Sigmoid colon (tissue), 7 donors: Measurements from ENCODE around the gene CAPN8. TPM values are rescaled to one million over a fixed set of nuclear protein-coding genes. Genes with fewer than 3 reads are reported as not detected.

Source experiments
- DNase-seq: peaks from one replicate; pipeline ENCODE4 v3.0.0-alpha.2; 2019
- H3K27ac ChIP-seq, 4 donors: fragments of 200-600 bp; sonication (generic); one replicate each; pipeline ENCODE4 v1.5.1; 2016 to 2019; ENCODE audit warnings: mild to moderate bottlenecking in 1 of 4
- H3K27me3 ChIP-seq, 3 donors: fragments of 200-600 bp; sonication (generic); one replicate each; pipeline ENCODE4 v1.5.1; 2019; ENCODE audit warnings: mild to moderate bottlenecking in 1 of 3
- H3K36me3 ChIP-seq, 4 donors: fragments of 200-600 bp; sonication (generic); one replicate each; pipeline ENCODE4 v1.5.1; 2016 to 2019
- H3K4me1 ChIP-seq, 4 donors: fragments of 200-600 bp; sonication (generic); one replicate each; pipeline ENCODE4 v1.5.1; 2017 to 2019
- H3K4me3 ChIP-seq, 4 donors: fragments of 200-600 bp; sonication (generic); one replicate each; pipeline ENCODE4 v1.5.1; 2017 to 2019; ENCODE audit warnings: mild to moderate bottlenecking in 2 of 4, moderate library complexity in 1 of 4
- H3K9me3 ChIP-seq, 4 donors: fragments of 200-600 bp in 3 of 4; sonication (generic) in 3 of 4; one replicate each; pipeline versions ENCODE4 v1.5.1 to v1.6.1; 2013 to 2019
- EP300 ChIP-seq, 4 donors: sonication (generic); formaldehyde crosslinking; IDR thresholded peaks; one replicate each; pipeline ENCODE4 v1.6.1; 2017; ENCODE audit warnings: antibody characterized with exemption in 4 of 4
- POLR2A ChIP-seq, 2 donors: fragments of 450-650 bp; IDR thresholded peaks; one replicate each; pipeline ENCODE4 v1.6.1; 2016; ENCODE audit warnings: antibody characterized with exemption in 2 of 2, mild to moderate bottlenecking in 2 of 2, moderate library complexity in 2 of 2
- POLR2AphosphoS5 ChIP-seq, 4 donors: sonication (generic); formaldehyde crosslinking; IDR thresholded peaks; one replicate each; pipeline ENCODE4 v1.6.1; 2017; ENCODE audit warnings: antibody characterized with exemption in 4 of 4
- WGBS, 2 donors: extraction: QIAGEN DNeasy Blood & Tissue Kit; methylation state at CpG; one replicate each; pipeline ENCODE4 v1.1.7; 2013; 5-methylcytosine and 5-hydroxymethylcytosine counted together
- intact Hi-C: fragments of 100-400 bp; cut with DNase I; formaldehyde crosslinking; loops from one replicate; pipeline ENCODE4 v1.15.1; 2023
- polyA plus RNA-seq, 3 donors: library from polyadenylated mRNA; stranded (reverse); fragments of 200-250 nt; gene quantifications; one replicate each; pipeline ENCODE4 v1.2.3, GENCODE V29; 2013
- total RNA-seq, 4 donors: library from RNA; depleted of rRNA; stranded (reverse); fragments of >200 nt; gene quantifications; one replicate each; pipeline ENCODE4 v1.1.0, GENCODE V29; 2016
- TF ChIP-seq, protein P1 (sequence below), 4 experiments: fragments of 450-650 bp in 3 of 4; fragments of 200-600 bp in 1 of 4; IDR thresholded peaks; one replicate each; pipeline ENCODE4 v1.5.1; 2016 to 2019; ENCODE audit warnings: antibody characterized with exemption in 4 of 4, mild to moderate bottlenecking in 3 of 4, moderate library complexity in 2 of 4
- donor health status: healthy with polysubstance abuse.
- donor health status: Bipolar disorder and iron deficiency.
- donor health status: healthy.

Gene CAPN8
- total RNA-seq: 1 to 10 TPM in 1 of 4 donors, not detected in 3; 1.1 TPM
- polyA plus RNA-seq: 10 to 100 TPM; 21.6 to 67.6 (median 63.8) TPM

DNA sequence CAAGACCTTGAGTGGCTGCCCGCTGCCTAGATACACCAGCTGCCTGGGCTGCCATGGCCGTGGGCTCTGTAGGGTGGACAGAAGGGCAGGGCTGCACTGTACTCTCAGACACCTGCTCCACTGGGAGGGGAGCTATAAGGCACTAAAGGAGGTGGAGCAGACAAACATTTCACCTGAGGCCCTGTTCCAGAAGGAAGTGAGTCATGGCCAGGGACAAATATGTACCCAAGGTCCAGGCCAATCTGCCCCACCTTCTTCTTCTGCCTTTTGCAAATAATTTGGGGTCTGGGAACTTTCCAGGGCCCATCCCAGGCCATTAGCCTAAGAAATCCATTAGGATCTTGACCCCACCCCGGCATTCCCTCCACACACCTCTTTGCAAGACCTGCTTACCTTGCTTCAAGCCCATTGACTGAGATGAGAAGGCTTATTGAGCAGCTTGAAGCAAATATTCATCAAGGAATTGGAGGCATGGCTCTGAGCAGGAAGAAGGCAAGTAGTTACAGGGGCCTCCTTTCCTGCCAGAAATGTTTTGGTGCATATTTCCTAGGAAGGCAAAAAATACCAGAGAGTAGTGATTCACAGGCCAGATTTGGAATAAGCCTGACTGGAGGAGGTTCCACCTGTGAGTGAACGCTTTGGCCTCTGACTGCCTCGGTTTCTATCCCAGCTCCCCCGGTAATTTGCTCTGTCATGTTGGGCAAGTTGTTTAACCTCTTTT is at the start of gene CAPN8:
TSS of gene CAPN8 (minus strand) at position 110 of the 721 bp plus-strand sequence. CDS start at position 55, 55 bp downstream.
- intact Hi-C loops: no loop called here
- Histone ChIP-seq H3K27ac (no peak within 1 kb of the TSS), H3K4me3 (no peak within 1 kb of the TSS), H3K4me1 (no peaks in the 10 kb centered on the region), H3K36me3 (no peaks in the 10 kb centered on the region), H3K9me3 (no peaks in the 10 kb centered on the region), H3K27me3 (no peaks in the 10 kb centered on the region)
- no peak for DNase-seq
- 36 to 65% methylated on average over 6 of the region's 6 CpGs for WGBS, 2 donors
- TF ChIP-seq, protein P1, sequence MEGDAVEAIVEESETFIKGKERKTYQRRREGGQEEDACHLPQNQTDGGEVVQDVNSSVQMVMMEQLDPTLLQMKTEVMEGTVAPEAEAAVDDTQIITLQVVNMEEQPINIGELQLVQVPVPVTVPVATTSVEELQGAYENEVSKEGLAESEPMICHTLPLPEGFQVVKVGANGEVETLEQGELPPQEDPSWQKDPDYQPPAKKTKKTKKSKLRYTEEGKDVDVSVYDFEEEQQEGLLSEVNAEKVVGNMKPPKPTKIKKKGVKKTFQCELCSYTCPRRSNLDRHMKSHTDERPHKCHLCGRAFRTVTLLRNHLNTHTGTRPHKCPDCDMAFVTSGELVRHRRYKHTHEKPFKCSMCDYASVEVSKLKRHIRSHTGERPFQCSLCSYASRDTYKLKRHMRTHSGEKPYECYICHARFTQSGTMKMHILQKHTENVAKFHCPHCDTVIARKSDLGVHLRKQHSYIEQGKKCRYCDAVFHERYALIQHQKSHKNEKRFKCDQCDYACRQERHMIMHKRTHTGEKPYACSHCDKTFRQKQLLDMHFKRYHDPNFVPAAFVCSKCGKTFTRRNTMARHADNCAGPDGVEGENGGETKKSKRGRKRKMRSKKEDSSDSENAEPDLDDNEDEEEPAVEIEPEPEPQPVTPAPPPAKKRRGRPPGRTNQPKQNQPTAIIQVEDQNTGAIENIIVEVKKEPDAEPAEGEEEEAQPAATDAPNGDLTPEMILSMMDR (IDR thresholded peaks at IDR 0.05): no peak
- TF ChIP-seq EP300 (IDR thresholded peaks at IDR 0.05): no peak
- TF ChIP-seq POLR2A (IDR thresholded peaks at IDR 0.05): no peak
- TF ChIP-seq POLR2AphosphoS5 (IDR thresholded peaks at IDR 0.05): no peak

GRCh38 chr1:223714849-223715603 is 49.5 kb upstream of the CAPN8 start:
- peaks cover 0 to 57% (median 40%) of the 10 kb centered on the region in 4 donors for H3K4me1 ChIP-seq
- no peaks in the 10 kb centered on the region for H3K9me3 ChIP-seq
- H3K4me3 ChIP-seq: no peak overlapping the region
- intact Hi-C loops: no loop called here
- H3K36me3 ChIP-seq: peaks cover 0 to 27% (median 14%) of the 10 kb centered on the region in 4 donors
- 57 to 75% methylated on average over 9 of the region's 9 CpGs for WGBS, 2 donors
- DNase-seq: no peak
- TF ChIP-seq, protein P1 (IDR thresholded peaks at IDR 0.05): no peak
- TF ChIP-seq POLR2AphosphoS5 (IDR thresholded peaks at IDR 0.05) (no peak), EP300 (IDR thresholded peaks at IDR 0.05) (no peak), POLR2A (IDR thresholded peaks at IDR 0.05) (no peak)
- no peaks in the 10 kb centered on the region for H3K27me3 ChIP-seq
- H3K27ac ChIP-seq: peak overlapping the region; percentile 7 to 95 (median 52)

- intact Hi-C loops: no loop called here
- no peak for DNase-seq
- peaks cover 0 to 55% (median 40%) of the 10 kb centered on the region in 4 donors for H3K4me1 ChIP-seq
- TF ChIP-seq POLR2AphosphoS5 (IDR thresholded peaks at IDR 0.05) (no peak), EP300 (IDR thresholded peaks at IDR 0.05) (no peak)
- TF ChIP-seq, protein P1 (IDR thresholded peaks at IDR 0.05): no peak
- WGBS, 2 donors: 75 to 91% methylated on average over 2 of the region's 2 CpGs
- H3K27me3 ChIP-seq: no peaks in the 10 kb centered on the region
- H3K4me3 ChIP-seq: no peak overlapping the region
- peaks cover 0 to 20% (median 11%) of the 10 kb centered on the region in 4 donors for H3K36me3 ChIP-seq
- H3K9me3 ChIP-seq: no peaks in the 10 kb centered on the region
- peak overlapping the region in 2 of 4 donors; percentile 92 to 95 for H3K27ac ChIP-seq
These were observed 48.9 kb upstream of the CAPN8 start for GRCh38 chr1:223714421-223714724.

GRCh38 chr1:223713546-223714420 is 48.3 kb upstream of the CAPN8 start:
- Histone ChIP-seq H3K9me3 (no peaks in the 10 kb centered on the region), H3K4me1 (peaks cover 0 to 53% (median 40%) of the 10 kb centered on the region in 4 donors), H3K36me3 (peaks cover 0 to 14% (median 9%) of the 10 kb centered on the region in 4 donors), H3K4me3 (peak overlapping the region; percentile 59 to 86 (median 73)), H3K27ac (peak overlapping the region; percentile 91 to 95 (median 92)), H3K27me3 (no peaks in the 10 kb centered on the region)
- no peak for DNase-seq
- 21 to 57% methylated on average over 7 of the region's 7 CpGs for WGBS, 2 donors
- intact Hi-C loops: loop anchor here (2.0 kb wide), 1 partner anchor 133 kb away; no protein-coding TSS in a partner anchor
- no peak for TF ChIP-seq EP300 (IDR thresholded peaks at IDR 0.05)
- no peak for TF ChIP-seq POLR2AphosphoS5 (IDR thresholded peaks at IDR 0.05)
- TF ChIP-seq POLR2A (IDR thresholded peaks at IDR 0.05): no peak
- TF ChIP-seq, protein P1 (IDR thresholded peaks at IDR 0.05): no peak
